WTC11 (cell line): ENCODE results near the gene STAG1. TPM values are rescaled to one million over a fixed set of nuclear protein-coding genes. Genes with fewer than 3 reads are reported as not detected.

Experiments used
- ATAC-seq: fragments of 200-7000 bp; cut with Tn5 transposase; 2 replicates; pipeline ENCODE4 v1.10.0; 2021; ENCODE audit warnings: mild to moderate bottlenecking, moderate library complexity
- CTCF ChIA-PET: fragments of 300-600 bp; sonication (Branson Sonifier 250); formaldehyde crosslinking; loops from one replicate; lab custom pipeline; 2021; ENCODE audit warnings: antibody characterized with exemption; lab: Charles Lee
- POLR2A ChIA-PET: fragments of 350-600 bp; sonication (Branson Sonifier 250); formaldehyde crosslinking; loops from one replicate; lab custom pipeline; 2021; ENCODE audit warnings: antibody characterized with exemption; lab: Charles Lee
- DNase-seq: peaks from one replicate; pipeline ENCODE4 v3.0.0; 2021; ENCODE audit warnings: low spot score
- H3K27ac Mint-ChIP-seq: 2 replicates; pipeline ENCODE4 v1.8.0; 2021; ENCODE audit warnings: mixed read lengths
- H3K27me3 Mint-ChIP-seq: 2 replicates; pipeline ENCODE4 v1.8.0; 2021; ENCODE audit warnings: low read depth, mild to moderate bottlenecking, moderate library complexity, mixed read lengths
- H3K36me3 Mint-ChIP-seq: 2 replicates; pipeline ENCODE4 v1.8.0; 2021; ENCODE audit warnings: mixed read lengths
- H3K4me1 Mint-ChIP-seq: 2 replicates; pipeline ENCODE4 v1.8.0; 2022; ENCODE audit warnings: mixed read lengths
- H3K4me3 Mint-ChIP-seq: 2 replicates; pipeline ENCODE4 v1.8.0; 2021; ENCODE audit warnings: mild to moderate bottlenecking, moderate library complexity, mixed read lengths
- H3K9me3 Mint-ChIP-seq: 2 replicates; pipeline ENCODE4 v1.8.0; 2021; ENCODE audit warnings: mixed read lengths
- AR ChIP-seq: fragments of 250-450 bp; sonication (Bioruptor Pico); IDR thresholded peaks from 2 replicates; pipeline ENCODE4 v1.9.0; 2021; ENCODE audit warnings: mild to moderate bottlenecking
- ATF1 ChIP-seq: sonication (generic); formaldehyde crosslinking; IDR thresholded peaks from 2 replicates; pipeline ENCODE4 v1.8.1; 2023; ENCODE audit warnings: mild to moderate bottlenecking, moderate library complexity, missing genetic modification reagents
- ATF3 ChIP-seq: sonication (generic); formaldehyde crosslinking; conservative IDR thresholded peaks from 2 replicates; pipeline ENCODE4 v1.8.1; 2022; ENCODE audit warnings: mild to moderate bottlenecking, missing genetic modification reagents
- CBFB ChIP-seq: sonication (generic); formaldehyde crosslinking; IDR thresholded peaks from 2 replicates; pipeline ENCODE4 v1.8.1; 2022; ENCODE audit warnings: mild to moderate bottlenecking, low read depth, missing genetic modification reagents
- CREB1 ChIP-seq: sonication (generic); formaldehyde crosslinking; IDR thresholded peaks from 2 replicates; pipeline ENCODE4 v1.8.0; 2023; ENCODE audit warnings: mild to moderate bottlenecking, missing genetic modification reagents
- CTCF ChIP-seq: fragments of 200-600 bp; IDR thresholded peaks from 2 replicates; pipeline ENCODE4 v1.8.0; 2022; ENCODE audit warnings: antibody characterized with exemption
- ETV6 ChIP-seq: sonication (generic); formaldehyde crosslinking; IDR thresholded peaks from 2 replicates; pipeline ENCODE4 v1.8.1; 2022; ENCODE audit warnings: mild to moderate bottlenecking, missing genetic modification reagents
- GABPB1 ChIP-seq: sonication (generic); formaldehyde crosslinking; IDR thresholded peaks from 2 replicates; pipeline ENCODE4 v1.8.1; 2023; ENCODE audit warnings: mild to moderate bottlenecking, missing genetic modification reagents
- HMGA2 ChIP-seq: fragments of 250-450 bp; sonication (Bioruptor Pico); IDR thresholded peaks from 2 replicates; pipeline ENCODE4 v1.4.0; 2021; ENCODE audit warnings: mild to moderate bottlenecking, moderate library complexity
- MYBL2 ChIP-seq: sonication (generic); formaldehyde crosslinking; IDR thresholded peaks from 2 replicates; pipeline ENCODE4 v1.8.1; 2023; ENCODE audit warnings: mild to moderate bottlenecking, moderate library complexity, missing genetic modification reagents
- NR1H2 ChIP-seq: sonication (generic); formaldehyde crosslinking; IDR thresholded peaks from 2 replicates; pipeline ENCODE4 v1.9.0; 2021; ENCODE audit warnings: mild to moderate bottlenecking, moderate library complexity, missing genetic modification reagents
- NR3C1 ChIP-seq: sonication (generic); formaldehyde crosslinking; conservative IDR thresholded peaks from 2 replicates; pipeline ENCODE4 v1.8.1; 2023; ENCODE audit warnings: low read depth, mild to moderate bottlenecking, missing genetic modification reagents
- TP53 ChIP-seq: sonication (generic); formaldehyde crosslinking; IDR thresholded peaks from 2 replicates; pipeline ENCODE4 v1.8.1; 2023; ENCODE audit warnings: mild to moderate bottlenecking, missing genetic modification reagents
- ZNF396 ChIP-seq: fragments of 250-450 bp; sonication (Bioruptor Pico); IDR thresholded peaks from 2 replicates; pipeline ENCODE4 v1.8.0; 2021; ENCODE audit warnings: mild to moderate bottlenecking, moderate library complexity, borderline replicate concordance
- ZNF423 ChIP-seq: fragments of 250-450 bp; sonication (Bioruptor Pico); IDR thresholded peaks from 2 replicates; pipeline ENCODE4 v2.1.2; 2022; ENCODE audit warnings: mild to moderate bottlenecking, moderate library complexity
- ZNF532 ChIP-seq: fragments of 250-450 bp; sonication (Bioruptor Pico); IDR thresholded peaks from 2 replicates; pipeline ENCODE4 v1.9.0; 2021; ENCODE audit warnings: mild to moderate bottlenecking, borderline replicate concordance
- total RNA-seq: library from RNA; stranded (reverse); gene quantifications from 3 replicates; pipeline ENCODE4 v1.2.3, GENCODE V29; 2021
- TF ChIP-seq, protein P1 (sequence below): fragments of 250-450 bp; sonication (Bioruptor Pico); IDR thresholded peaks from 2 replicates; pipeline ENCODE4 v1.8.0; 2021; ENCODE audit warnings: mild to moderate bottlenecking
- TF ChIP-seq, protein P2 (sequence below): sonication (generic); formaldehyde crosslinking; IDR thresholded peaks from 2 replicates; pipeline ENCODE4 v1.8.1; 2022; ENCODE audit warnings: low read depth, missing genetic modification reagents, borderline replicate concordance
- TF ChIP-seq, protein P3 (sequence below): sonication (generic); formaldehyde crosslinking; IDR thresholded peaks from 2 replicates; pipeline ENCODE4 v1.8.0; 2023; ENCODE audit warnings: missing genetic modification reagents
- TF ChIP-seq, protein P4 (sequence below): sonication (generic); formaldehyde crosslinking; IDR thresholded peaks from 2 replicates; pipeline ENCODE4 v1.8.1; 2023; ENCODE audit warnings: mild to moderate bottlenecking, missing genetic modification reagents

STAG1 gene
- total RNA-seq, 1 experiment from 2014 or later: 20.7 TPM

GRCh38 chr3:136292500-136292899 lies 459.7 kb downstream of the STAG1 start (continued):
- TF ChIP-seq, protein P1, sequence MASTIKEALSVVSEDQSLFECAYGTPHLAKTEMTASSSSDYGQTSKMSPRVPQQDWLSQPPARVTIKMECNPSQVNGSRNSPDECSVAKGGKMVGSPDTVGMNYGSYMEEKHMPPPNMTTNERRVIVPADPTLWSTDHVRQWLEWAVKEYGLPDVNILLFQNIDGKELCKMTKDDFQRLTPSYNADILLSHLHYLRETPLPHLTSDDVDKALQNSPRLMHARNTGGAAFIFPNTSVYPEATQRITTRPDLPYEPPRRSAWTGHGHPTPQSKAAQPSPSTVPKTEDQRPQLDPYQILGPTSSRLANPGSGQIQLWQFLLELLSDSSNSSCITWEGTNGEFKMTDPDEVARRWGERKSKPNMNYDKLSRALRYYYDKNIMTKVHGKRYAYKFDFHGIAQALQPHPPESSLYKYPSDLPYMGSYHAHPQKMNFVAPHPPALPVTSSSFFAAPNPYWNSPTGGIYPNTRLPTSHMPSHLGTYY (CRISPR knock-in tag): no peak
- TF ChIP-seq ZNF423: no peak
- no peak for TF ChIP-seq ZNF532
- TF ChIP-seq CTCF: no peak
- TF ChIP-seq ZNF396 (CRISPR knock-in tag): no peak

- DNase-seq: no peak
- CTCF ChIA-PET: no interaction called here
- H3K4me1 Mint-ChIP-seq: no peaks in the 10 kb centered on the region
- no peaks in the 10 kb centered on the region for H3K27me3 Mint-ChIP-seq
- TF ChIP-seq TP53 (no peak), CREB1 (CRISPR knock-in tag) (no peak), ZNF396 (CRISPR knock-in tag) (no peak), HMGA2 (CRISPR knock-in tag) (no peak), GABPB1 (no peak), ATF3 (no peak), ZNF423 (no peak), AR (CRISPR knock-in tag) (no peak), ATF1 (CRISPR knock-in tag) (no peak), MYBL2 (CRISPR knock-in tag) (no peak), NR3C1 (no peak), NR1H2 (CRISPR knock-in tag) (no peak), ETV6 (CRISPR knock-in tag) (no peak), CBFB (CRISPR knock-in tag) (no peak)
- TF ChIP-seq, protein P2, sequence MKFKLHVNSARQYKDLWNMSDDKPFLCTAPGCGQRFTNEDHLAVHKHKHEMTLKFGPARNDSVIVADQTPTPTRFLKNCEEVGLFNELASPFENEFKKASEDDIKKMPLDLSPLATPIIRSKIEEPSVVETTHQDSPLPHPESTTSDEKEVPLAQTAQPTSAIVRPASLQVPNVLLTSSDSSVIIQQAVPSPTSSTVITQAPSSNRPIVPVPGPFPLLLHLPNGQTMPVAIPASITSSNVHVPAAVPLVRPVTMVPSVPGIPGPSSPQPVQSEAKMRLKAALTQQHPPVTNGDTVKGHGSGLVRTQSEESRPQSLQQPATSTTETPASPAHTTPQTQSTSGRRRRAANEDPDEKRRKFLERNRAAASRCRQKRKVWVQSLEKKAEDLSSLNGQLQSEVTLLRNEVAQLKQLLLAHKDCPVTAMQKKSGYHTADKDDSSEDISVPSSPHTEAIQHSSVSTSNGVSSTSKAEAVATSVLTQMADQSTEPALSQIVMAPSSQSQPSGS (CRISPR knock-in tag): no peak
- TF ChIP-seq, protein P3, sequence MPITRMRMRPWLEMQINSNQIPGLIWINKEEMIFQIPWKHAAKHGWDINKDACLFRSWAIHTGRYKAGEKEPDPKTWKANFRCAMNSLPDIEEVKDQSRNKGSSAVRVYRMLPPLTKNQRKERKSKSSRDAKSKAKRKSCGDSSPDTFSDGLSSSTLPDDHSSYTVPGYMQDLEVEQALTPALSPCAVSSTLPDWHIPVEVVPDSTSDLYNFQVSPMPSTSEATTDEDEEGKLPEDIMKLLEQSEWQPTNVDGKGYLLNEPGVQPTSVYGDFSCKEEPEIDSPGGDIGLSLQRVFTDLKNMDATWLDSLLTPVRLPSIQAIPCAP (CRISPR knock-in tag): no peak
- TF ChIP-seq, protein P4, sequence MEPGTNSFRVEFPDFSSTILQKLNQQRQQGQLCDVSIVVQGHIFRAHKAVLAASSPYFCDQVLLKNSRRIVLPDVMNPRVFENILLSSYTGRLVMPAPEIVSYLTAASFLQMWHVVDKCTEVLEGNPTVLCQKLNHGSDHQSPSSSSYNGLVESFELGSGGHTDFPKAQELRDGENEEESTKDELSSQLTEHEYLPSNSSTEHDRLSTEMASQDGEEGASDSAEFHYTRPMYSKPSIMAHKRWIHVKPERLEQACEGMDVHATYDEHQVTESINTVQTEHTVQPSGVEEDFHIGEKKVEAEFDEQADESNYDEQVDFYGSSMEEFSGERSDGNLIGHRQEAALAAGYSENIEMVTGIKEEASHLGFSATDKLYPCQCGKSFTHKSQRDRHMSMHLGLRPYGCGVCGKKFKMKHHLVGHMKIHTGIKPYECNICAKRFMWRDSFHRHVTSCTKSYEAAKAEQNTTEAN: no peak
- TF ChIP-seq, all 79 proteins: peak for 0
- Mint-ChIP-seq H3K36me3 (peaks cover 33% of the 10 kb centered on the region), H3K27ac (no peak overlapping the region; the same call in 1 of the 2 replicates), H3K4me3 (no peak overlapping the region), H3K9me3 (no peaks in the 10 kb centered on the region)
- ATAC-seq: no peak
- POLR2A ChIA-PET: no interaction called here
Measured at GRCh38 chr3:136291302-136291701, 460.9 kb downstream of the STAG1 start.
